ENCODE data around the gene TWIST2. TPM values are rescaled to one million over a fixed set of nuclear protein-coding genes. Genes with fewer than 3 reads are reported as not detected.

The TWIST2 gene
- total RNA-seq, 6 donors from 2014 or later = 10.5 to 29.3 (median 23.4) TPM

DNA sequence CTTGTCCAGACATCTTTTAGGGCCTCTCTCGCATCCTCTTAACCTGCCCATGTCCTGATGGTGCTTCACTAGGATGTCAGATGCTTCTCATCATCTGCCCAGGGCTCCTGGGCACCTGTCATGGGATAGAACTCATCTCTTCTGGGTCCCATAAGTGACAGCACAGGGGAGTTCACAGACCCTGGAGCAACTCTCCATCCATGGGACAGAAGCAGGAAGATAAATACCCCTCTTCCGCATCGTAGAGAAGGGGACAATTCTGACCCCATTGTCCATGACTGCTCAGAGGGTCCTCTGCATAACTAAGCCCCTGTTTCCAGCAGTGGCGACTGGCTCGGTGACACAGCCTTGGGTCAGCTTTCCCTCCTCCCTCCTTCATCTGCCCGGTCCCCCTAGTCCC, 82.3 kb downstream of the TWIST2 start:
- TF ChIP-seq POLR2A (IDR thresholded peaks at IDR 0.05) (no peak), POLR2AphosphoS5 (IDR thresholded peaks at IDR 0.05) (no peak), EP300 (IDR thresholded peaks at IDR 0.05) (no peak)
- TF ChIP-seq, protein P1, sequence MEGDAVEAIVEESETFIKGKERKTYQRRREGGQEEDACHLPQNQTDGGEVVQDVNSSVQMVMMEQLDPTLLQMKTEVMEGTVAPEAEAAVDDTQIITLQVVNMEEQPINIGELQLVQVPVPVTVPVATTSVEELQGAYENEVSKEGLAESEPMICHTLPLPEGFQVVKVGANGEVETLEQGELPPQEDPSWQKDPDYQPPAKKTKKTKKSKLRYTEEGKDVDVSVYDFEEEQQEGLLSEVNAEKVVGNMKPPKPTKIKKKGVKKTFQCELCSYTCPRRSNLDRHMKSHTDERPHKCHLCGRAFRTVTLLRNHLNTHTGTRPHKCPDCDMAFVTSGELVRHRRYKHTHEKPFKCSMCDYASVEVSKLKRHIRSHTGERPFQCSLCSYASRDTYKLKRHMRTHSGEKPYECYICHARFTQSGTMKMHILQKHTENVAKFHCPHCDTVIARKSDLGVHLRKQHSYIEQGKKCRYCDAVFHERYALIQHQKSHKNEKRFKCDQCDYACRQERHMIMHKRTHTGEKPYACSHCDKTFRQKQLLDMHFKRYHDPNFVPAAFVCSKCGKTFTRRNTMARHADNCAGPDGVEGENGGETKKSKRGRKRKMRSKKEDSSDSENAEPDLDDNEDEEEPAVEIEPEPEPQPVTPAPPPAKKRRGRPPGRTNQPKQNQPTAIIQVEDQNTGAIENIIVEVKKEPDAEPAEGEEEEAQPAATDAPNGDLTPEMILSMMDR (IDR thresholded peaks at IDR 0.05) = no peak
- H3K4me1 ChIP-seq = no peaks in the 10 kb centered on the region
- WGBS, 2 donors = 83 to 84% methylated on average over 6 of the region's 6 CpGs
- no peaks in the 10 kb centered on the region for H3K36me3 ChIP-seq
- H3K9me3 ChIP-seq = peaks cover 0 to 8% (median 0%) of the 10 kb centered on the region in 4 donors
- ATAC-seq (ENCODE audit: low FRiP score in 2 of 2) = no peak
- H3K4me3 ChIP-seq = no peak overlapping the region
- no peaks in the 10 kb centered on the region for H3K27me3 ChIP-seq
- H3K27ac ChIP-seq = peak overlapping the region in 1 of 4 donors; percentile 54
- DNase-seq = peak in 1 of 2 donors; percentile 2

DNA sequence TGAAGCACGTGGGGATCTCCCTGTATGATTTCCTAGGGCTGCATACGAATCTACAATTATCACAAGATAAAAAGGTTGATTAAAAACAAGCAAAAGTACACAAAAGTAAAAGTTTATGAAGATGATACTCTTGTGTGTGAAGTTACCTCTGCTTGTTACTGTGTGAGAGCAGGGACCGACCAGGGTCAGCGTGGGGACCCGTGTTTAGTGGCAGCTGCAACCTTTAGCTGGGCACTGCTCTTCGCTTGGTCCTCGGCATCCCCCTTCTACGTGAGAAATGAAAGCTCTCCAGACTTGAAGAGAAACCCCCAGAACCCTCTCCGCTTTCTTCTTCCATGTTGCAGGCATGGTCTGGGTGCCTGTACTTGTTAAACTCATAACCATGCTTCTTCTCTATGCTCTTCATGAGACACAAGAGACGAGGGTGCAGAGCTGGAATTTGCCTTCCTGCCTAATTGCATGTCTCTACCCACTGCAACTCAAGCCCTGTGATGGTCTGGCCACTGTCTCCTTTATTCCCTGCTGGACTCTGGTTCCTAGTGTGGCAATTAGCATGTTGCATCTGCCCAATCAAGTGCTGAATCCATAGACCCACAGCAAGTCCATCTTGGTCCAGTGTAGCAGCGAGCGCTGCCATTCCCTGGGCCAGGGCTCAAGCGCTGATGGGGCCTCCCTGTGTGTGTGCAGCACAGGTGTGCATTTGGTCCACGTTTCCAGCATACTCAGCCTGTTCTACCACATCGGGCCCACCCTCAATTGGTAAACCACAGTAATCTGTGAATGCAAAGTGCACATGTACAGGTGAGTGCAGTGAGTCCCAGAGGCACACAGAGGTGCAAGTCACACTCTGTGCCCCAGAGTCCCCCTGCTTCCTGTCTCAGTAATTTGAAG, 88.5 kb downstream of the TWIST2 start:
- H3K36me3 ChIP-seq = no peaks in the 10 kb centered on the region
- no peak overlapping the region for H3K27ac ChIP-seq
- 82 to 84% methylated on average over 10 to 15 of the region's 15 CpGs for WGBS, 2 donors
- H3K4me1 ChIP-seq = no peaks in the 10 kb centered on the region
- H3K9me3 ChIP-seq = peaks cover 0 to 8% (median 0%) of the 10 kb centered on the region in 4 donors
- peak in 1 of 2 donors; percentile 17 for DNase-seq
- peak in 1 of 2 donors; percentile 49 for ATAC-seq (ENCODE audit: low FRiP score in 2 of 2)
- H3K27me3 ChIP-seq = no peaks in the 10 kb centered on the region
- no peak overlapping the region for H3K4me3 ChIP-seq
- no peak for TF ChIP-seq POLR2AphosphoS5 (IDR thresholded peaks at IDR 0.05)
- TF ChIP-seq EP300 (IDR thresholded peaks at IDR 0.05) = no peak
- TF ChIP-seq POLR2A (IDR thresholded peaks at IDR 0.05) = no peak
- TF ChIP-seq, protein P1 (IDR thresholded peaks at IDR 0.05) = no peak

DNA sequence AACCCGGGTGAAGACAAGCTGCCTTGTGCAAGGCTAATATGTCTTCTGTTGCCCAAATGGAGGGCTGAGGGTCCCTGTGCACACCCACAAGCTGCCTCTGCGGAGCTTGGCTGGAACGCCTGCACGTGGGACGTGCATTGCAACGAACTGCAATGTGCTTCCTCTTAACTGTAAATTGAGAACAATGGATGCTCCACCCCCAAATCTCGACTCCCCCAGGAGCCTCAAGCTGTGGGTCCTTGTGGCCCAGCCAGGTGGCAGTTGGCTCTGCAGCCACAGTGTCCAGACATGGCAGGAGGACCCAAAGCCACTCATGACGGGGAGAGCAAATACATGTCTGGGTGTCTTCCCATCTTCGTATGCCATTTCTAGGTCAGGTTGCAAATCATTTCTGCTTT, 90.1 kb downstream of the TWIST2 start:
- WGBS, 2 donors = 88 to 93% methylated on average over 4 to 7 of the region's 9 CpGs
- peaks cover 0 to 8% (median 0%) of the 10 kb centered on the region in 4 donors for H3K9me3 ChIP-seq
- no peaks in the 10 kb centered on the region for H3K36me3 ChIP-seq
- peak overlapping the region in 1 of 4 donors; percentile 43 for H3K27ac ChIP-seq
- DNase-seq = peak; percentile 16 to 39
- H3K27me3 ChIP-seq = no peaks in the 10 kb centered on the region
- no peaks in the 10 kb centered on the region for H3K4me1 ChIP-seq
- no peak overlapping the region for H3K4me3 ChIP-seq
- no peak for ATAC-seq (ENCODE audit: low FRiP score in 2 of 2)
- TF ChIP-seq, protein P1 (IDR thresholded peaks at IDR 0.05) = no peak
- TF ChIP-seq POLR2A (IDR thresholded peaks at IDR 0.05) (no peak), POLR2AphosphoS5 (IDR thresholded peaks at IDR 0.05) (no peak), EP300 (IDR thresholded peaks at IDR 0.05) (no peak)

DNA sequence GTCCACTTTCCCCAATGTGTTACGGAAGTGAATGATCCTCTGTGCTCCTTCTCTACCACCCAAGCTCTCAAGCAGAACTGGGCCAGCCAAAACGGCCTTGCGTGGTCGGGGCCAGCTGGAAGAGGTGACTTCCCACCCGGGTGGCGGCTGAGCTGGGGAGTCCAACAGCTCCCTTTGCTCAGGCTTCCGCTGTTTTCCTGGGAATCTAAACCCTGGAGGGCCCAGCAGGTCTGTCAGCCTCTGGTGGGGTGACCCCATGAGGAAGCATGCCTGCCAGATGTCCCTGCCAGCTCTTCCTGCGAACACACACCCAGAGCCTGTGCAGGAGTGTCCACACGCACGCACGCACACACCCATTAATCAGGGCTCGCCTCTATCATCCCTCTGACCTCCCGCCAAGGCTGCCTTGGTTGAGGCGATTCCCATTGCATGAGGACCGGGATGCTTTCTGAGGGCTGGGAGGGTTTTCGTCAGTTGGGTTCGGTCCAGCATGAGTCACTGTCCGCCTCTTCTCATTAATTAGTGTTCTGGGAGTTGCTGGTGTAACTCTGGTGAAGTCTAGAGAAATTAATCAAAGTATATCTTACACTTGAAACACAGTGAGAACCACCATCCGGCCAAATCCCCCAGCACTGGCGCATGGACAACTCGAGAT, 90.6 kb downstream of the TWIST2 start:
- Histone ChIP-seq H3K27ac (peak overlapping the region in 1 of 4 donors; percentile 43), H3K4me1 (no peaks in the 10 kb centered on the region), H3K4me3 (no peak overlapping the region), H3K36me3 (no peaks in the 10 kb centered on the region), H3K27me3 (no peaks in the 10 kb centered on the region), H3K9me3 (peaks cover 0 to 8% (median 0%) of the 10 kb centered on the region in 4 donors)
- TF ChIP-seq POLR2AphosphoS5 (IDR thresholded peaks at IDR 0.05) = peak in 1 of 2 donors; percentile 29
- no peak for TF ChIP-seq EP300 (IDR thresholded peaks at IDR 0.05)
- whole genome bisulfite sequencing, 2 donors = 70 to 76% methylated on average over 16 to 21 of the region's 21 CpGs
- DNase-seq = peak; percentile 22 to 84
- peak; percentile 69 to 94 for ATAC-seq (ENCODE audit: low FRiP score in 2 of 2)

DNA sequence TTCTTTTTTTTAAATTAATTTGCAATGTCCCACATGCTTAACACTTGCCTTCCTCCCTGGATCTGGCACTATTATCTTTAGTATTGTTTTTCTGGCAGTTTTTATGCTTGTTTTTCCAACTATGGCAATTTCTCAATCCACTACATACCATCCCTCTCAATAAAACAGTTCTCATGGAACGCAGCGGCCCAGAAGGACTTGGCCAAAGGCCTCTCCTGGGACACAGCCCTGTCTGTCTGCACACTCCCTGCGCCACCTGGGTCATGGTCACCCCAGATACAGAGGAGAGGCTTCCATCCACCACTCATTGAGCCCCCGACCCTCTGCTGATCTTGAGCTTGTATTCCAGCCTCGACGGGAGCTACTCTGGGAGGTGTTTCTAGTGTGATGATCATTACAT, 91.2 kb downstream of the TWIST2 start:
- 74 to 87% methylated on average over 6 of the region's 6 CpGs for WGBS, 2 donors
- peak overlapping the region in 1 of 4 donors; percentile 4 for H3K27ac ChIP-seq
- DNase-seq = peak in 1 of 2 donors; percentile 20

More for the DNA sequence above, 91.2 kb downstream of the TWIST2 start:
- ATAC-seq (ENCODE audit: low FRiP score in 2 of 2) = no peak
- no peaks in the 10 kb centered on the region for H3K4me1 ChIP-seq
- H3K36me3 ChIP-seq = no peaks in the 10 kb centered on the region
- TF ChIP-seq POLR2A (IDR thresholded peaks at IDR 0.05) (no peak), POLR2AphosphoS5 (IDR thresholded peaks at IDR 0.05) (no peak), EP300 (IDR thresholded peaks at IDR 0.05) (no peak)
- TF ChIP-seq, protein P1 (IDR thresholded peaks at IDR 0.05) = no peak
- H3K9me3 ChIP-seq = peaks cover 0 to 3% (median 0%) of the 10 kb centered on the region in 4 donors
- H3K27me3 ChIP-seq = no peaks in the 10 kb centered on the region
- H3K4me3 ChIP-seq = no peak overlapping the region
